HCEC 1CT (cell line): Measurements from ENCODE around the gene PPP1R7.

Experiments used
- DNase-seq: peaks from one replicate; pipeline ENCODE4 v3.0.0-alpha.2; 2017

PPP1R7 gene

DNA sequence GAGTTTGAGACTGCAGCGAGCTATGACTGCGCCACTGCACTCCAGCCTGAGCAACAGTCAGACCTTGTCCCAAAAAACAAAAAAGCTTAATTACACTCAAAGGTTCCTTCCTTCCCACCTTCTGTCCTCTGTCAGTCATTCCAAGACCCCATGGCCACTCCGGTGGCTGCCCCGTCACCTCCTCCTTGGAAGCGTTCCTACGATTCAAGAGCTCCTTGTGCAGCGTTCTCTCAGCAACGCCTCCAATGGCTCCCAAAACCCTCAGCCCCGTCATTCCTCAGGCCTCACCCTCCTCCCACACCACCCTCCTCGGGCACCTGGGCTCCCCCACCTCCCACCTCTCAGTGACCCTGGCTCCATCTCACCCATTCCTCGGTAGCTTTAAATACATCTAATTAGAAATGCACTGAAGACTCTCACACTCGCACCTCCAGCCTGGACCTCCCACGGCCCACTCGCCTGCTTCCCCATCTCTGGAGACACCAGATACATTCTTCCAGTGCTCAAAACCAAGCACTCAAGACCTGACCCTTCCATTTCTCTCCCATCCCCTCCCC is 9.0 kb upstream of the PPP1R7 start:
- no peak for DNase-seq

GRCh38 chr2:241142063-241142462 is 8.2 kb upstream of the PPP1R7 start:
- no peak for DNase-seq

DNA sequence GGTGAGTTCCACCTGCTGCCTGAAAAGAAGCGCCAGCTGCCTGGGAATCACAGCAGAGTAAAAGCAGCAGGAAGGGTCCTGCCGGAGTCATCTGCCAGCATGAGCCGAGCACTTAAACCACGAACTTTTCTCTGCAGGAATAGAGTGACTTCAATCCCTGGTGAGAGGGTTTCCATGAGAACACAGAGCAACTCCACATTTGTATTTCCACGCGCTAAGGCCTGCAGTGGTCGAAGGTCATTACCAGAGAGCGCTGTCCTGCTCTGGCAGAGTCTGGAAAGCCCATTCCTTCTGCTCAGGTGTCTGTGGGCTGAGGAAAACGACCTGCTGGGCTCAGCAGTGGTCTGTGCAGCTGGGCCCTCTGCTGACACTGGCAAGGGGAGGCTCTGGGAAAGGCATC is 7.7 kb upstream of the PPP1R7 start:
- DNase-seq: no peak

DNA sequence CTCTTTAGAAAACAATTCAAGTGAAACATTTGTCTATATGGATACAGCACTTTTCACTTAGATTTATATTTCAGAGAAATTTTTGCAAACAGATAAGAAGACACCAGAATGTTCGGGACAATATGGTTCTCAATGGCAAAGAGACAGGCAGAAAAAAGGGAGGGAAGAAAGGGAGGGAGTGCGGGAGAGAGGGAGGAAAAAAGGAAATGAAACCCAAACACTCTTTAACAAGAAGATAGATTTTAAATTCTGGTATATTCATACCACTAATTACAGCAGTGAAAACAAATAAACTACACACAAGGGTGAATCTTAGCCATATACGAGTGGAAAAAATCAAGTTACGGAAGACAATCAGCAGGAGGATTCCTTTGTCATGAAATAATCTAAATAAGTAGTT is 4.0 kb upstream of the PPP1R7 start:
- DNase-seq: no peak

GRCh38 chr2:241147336-241147735 is 2.9 kb upstream of the PPP1R7 start:
- no peak for DNase-seq

DNA sequence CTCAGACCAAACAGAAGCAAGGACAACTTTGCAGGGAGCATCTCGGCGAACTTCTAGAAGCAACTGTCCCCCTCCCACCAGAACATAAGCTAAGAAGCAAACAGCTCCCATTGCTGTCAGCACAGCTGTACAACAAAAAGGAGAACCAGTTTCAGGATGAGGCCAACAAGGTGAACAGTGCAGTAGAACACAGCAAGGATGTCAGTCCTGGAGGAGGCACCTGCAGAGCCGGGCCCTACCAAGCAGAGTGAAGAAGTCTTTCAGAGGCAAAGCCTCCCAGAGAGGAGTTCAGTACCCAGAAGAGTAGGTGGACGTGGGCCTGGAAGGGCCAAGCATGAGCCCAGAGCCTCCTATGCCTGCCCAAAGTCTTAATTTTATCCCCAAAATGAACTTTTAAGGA is 2.0 kb upstream of the PPP1R7 start:
- DNase-seq: no peak

DNA sequence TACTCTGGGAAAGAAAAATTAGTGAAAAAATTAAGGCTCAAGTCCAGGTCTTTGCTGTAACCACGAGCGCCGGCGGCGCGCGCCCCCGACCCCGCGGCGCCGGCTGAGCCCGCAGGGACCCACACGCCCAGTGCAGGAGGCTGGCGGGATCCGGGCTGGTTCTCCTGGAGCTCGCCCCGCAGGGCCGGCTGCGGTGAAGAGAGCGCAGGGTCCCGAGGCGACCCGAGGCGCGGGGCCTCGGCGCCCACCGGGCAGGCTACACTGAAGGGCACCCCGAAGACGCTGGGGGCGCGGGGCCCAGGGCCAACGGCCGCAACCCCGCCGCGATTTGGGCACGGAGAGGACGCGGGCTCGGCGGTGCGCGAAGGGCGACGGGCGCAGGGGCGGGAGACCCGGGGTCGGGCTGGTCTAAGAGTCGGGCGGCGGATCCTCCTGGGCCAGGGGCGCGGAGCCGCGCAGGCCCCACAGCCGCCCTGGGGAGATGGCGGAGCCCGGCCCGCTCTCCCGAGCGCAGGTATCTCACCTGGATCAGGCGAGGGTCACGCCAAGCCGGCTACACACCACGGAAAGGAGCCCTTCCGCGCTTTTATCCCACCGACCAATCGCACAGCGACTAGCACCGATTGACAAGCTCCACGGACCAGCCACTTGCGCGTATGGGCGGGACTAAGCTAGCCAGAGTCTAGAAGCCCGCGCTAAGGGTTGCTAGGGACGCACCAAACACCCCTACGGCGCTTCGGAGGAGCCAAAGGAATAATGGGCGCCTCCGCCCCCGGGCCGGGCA is 1.2 kb upstream of the PPP1R7 start, which contains the start of gene PASK:
PASK (minus strand) TSS at position 582 of the 784 bp plus-strand sequence. CDS start 6,440 bp downstream, outside the sequence.
- peak; percentile 96 for DNase-seq

- DNase-seq: no peak
Observed at GRCh38 chr2:241149675-241149924, 667 bp upstream of the PPP1R7 start.

DNA sequence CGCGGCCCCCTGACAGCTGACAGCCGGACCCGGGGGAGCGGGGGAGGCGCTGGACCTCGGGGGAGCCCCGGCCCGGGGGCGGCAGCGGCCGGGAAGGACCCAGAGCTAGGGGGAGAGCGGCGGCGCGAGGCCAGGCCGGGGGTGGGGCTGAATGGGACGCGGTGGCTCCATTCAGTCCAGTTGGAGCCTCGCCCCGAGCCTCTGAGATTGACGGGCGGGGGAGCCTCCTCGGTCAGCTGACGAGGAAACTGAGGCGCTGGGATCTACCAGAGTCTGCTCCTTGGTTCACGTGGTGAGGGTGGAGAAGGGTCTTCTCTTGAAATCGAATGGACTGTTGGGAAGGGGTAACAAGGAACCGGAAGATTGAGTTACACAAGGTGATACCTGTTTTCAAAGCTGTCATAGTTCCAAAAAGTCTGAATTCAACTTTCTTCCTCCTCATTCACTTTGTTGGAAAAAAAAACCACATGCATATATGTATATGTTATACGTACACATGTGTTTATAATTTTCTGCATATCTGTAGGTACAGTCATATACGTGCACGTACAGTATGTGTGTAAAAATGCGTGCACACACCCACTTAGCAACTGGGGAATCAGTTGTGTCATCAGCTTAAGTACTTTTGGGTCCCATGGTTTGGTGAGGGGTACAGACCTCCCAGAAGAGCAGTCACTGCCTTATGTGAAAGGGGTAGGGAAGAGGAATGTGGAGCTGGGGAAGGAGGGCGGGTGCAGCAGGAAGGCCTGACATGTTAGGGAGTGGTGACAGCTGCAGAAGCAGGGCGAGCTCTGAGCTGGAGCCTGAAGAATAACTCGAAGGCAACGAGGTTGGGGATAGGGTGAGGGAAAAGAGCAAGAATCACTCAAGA is 628 bp downstream of the PPP1R7 start:
- DNase-seq: no peak

DNA sequence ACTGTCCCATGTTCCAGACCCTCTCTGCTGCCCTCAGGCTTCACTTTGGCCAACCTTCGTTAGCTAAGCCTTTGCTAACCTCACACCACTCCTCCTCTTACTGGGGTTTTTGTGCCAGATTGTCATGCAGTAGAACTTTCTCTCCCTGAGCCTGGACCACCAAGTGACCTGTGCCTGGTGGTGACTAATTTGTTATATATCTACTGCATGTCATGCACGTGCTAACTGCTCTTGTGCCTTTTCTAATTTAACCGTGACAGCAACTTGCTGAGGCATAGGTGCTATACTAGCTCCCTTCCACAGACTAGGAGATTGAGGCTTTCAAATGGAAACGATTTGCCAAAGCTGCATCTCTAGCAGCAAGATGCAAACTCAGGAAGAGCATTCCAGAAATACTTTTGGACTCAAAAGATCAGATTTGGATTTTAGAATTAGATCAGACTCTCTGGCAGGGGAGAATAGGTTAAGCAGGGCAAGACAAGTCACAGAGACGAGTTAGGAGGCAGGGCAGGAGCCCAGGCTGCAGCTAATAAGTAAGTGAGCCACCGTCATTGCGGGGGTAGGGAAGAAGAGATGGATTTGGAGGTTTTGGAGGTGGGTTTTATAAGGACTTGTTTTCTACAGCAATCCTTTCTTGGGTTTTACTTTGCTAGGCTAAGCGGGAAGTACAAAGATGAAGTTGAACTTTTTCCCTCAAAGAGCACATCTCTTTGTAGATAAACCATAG is 1.8 kb downstream of the PPP1R7 start:
- no peak for DNase-seq

GRCh38 chr2:241153616-241154015 is 3.3 kb downstream of the PPP1R7 start:
- peak; percentile 47 for DNase-seq

DNA sequence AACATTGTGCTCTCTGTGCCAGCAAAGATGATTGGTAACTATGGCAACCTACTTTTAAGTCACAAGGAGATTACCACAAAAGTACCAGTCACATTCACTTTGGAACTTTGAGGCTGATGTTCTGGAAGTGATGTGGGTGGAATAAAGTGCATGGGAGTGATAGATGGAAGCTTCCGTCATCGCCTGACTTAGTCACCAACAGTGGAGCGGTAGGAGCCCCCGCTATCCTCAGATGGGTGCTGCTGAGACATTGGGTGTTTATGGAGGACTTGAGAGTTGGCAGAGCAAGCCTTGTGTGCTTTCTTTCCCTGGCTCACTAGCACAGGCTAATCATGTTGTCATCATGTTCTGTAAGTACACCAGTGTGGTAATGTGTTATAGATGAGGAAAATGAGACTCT is 4.6 kb downstream of the PPP1R7 start:
- no peak for DNase-seq

GRCh38 chr2:241155936-241156335 is 5.7 kb downstream of the PPP1R7 start:
- no peak for DNase-seq

GRCh38 chr2:241156971-241157441 is 6.7 kb downstream of the PPP1R7 start:
- DNase-seq: no peak

GRCh38 chr2:241157841-241158545 is 7.7 kb downstream of the PPP1R7 start:
- DNase-seq: peak; percentile 22

DNA sequence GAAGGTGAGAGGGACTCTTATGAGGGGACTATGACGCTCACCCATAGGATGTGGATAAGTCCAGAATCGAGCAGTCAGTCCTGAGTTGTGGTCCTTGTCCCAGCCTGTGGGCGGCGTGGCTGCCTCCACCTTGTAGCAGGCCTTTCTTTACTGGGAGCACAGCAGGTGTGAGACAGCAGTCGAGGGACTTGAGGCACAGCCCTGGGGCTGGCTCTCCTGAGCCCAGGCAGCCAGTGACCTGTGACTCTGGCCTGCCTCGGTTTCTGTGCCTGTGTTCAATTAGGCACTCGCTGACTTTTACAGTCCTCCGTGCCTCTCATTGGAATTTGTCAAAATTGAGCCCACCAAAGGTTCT is 8.3 kb downstream of the PPP1R7 start:
- no peak for DNase-seq

- DNase-seq: no peak
Observed at GRCh38 chr2:241159116-241159515, 8.8 kb downstream of the PPP1R7 start.

GRCh38 chr2:241160318-241160717 is 10.1 kb downstream of the PPP1R7 start:
- no peak for DNase-seq

DNA sequence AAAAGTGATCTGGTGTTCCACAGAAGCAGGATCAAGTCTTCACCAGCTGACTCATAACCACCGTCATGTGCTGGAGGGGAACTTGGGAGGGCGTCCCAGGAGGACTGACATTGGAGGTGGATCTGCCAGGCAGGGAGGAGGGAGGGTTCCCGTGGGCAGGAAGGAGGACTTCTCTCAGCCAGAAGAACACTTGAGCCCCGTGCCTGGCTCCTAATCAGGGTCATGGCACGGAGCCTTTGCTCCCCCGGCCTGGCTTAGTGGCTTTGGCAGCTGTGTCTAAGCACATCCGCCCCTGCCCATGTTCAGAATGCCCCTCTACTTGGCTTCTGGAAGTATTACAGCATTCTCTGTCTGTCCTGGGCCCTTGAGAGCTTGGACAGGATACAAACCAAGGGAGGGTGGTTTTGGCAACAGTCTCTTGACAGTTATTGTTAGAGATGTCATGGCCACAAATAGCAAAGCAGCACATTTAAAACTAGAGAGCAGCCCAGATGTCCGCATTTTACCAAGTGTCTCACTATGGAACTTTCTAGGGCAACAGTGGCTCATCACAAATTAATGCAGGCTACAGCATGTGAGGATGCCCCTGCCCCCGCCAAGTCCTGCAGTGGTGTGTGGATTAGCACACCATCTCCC is 11.5 kb downstream of the PPP1R7 start:
- DNase-seq: peak; percentile 78

- no peak for DNase-seq
Observed at GRCh38 chr2:241163601-241164118, 13.4 kb downstream of the PPP1R7 start.

DNA sequence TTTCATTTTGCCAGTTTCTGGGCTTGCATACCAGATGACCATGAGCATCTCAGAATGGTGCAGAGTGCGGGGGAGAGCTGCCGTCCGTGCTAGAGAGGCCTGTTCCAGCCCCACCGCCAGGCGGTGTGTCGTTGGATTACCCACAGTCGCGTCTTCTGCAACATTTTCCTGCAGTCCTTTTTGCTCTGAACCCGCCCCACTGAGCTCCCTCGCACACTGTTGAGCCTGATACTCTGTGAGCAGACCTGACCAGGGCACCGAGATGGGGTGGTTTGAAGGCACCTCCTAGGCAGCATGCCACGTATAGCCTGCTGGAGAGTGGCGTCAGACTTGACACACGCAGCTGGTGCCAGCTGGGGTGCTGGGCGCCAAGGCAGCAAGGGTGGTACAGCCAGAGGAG is 18.1 kb downstream of the PPP1R7 start:
- no peak for DNase-seq

- DNase-seq: no peak
Observed at GRCh38 chr2:241173557-241173956, 23.3 kb downstream of the PPP1R7 start.
